GM12875 (cell line): ENCODE data around the gene CFL1.

Experiments used
- H3K4me3 ChIP-seq: one replicate; pipeline ENCODE4 v1.5.1; 2011; ENCODE audit warnings: low read depth, low read length, control low read depth
- TF ChIP-seq, protein P1 (sequence below): IDR thresholded peaks from 2 replicates; pipeline ENCODE4 v1.5.1; 2011; ENCODE audit warnings: low read depth, mild to moderate bottlenecking, control low read depth, inconsistent platforms, low read length, moderate library complexity, borderline replicate concordance; ENCODE audit not compliant: insufficient read depth

Gene CFL1

DNA sequence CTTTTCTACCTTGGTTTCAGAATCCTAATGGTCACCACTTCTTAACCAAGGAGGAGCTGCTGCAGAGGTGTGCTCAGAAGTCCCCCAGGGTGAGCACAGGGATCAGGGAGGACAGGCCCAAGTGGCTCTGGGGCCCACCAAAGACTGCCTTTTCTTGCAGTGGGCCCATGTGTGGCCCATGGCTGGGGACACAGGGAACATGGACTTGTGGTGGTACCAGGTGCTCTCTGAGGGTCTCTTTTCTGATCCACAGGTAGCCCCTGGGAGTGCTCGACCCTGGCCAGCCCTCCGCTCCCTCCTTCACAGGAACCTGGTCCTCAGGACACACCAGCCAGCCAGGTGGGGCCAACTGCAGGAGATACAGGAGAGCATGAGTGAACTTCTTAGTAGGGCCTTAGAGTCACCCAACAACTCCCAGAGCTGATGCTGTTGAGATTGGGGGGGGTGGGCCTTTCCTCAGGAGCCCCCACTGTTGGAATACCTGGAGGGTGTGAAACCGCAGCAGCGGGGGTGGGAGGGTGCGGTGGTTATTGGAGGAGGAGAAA lies 4.3 kb upstream of the CFL1 start:
- TF ChIP-seq, protein P1, sequence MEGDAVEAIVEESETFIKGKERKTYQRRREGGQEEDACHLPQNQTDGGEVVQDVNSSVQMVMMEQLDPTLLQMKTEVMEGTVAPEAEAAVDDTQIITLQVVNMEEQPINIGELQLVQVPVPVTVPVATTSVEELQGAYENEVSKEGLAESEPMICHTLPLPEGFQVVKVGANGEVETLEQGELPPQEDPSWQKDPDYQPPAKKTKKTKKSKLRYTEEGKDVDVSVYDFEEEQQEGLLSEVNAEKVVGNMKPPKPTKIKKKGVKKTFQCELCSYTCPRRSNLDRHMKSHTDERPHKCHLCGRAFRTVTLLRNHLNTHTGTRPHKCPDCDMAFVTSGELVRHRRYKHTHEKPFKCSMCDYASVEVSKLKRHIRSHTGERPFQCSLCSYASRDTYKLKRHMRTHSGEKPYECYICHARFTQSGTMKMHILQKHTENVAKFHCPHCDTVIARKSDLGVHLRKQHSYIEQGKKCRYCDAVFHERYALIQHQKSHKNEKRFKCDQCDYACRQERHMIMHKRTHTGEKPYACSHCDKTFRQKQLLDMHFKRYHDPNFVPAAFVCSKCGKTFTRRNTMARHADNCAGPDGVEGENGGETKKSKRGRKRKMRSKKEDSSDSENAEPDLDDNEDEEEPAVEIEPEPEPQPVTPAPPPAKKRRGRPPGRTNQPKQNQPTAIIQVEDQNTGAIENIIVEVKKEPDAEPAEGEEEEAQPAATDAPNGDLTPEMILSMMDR = no peak
- H3K4me3 ChIP-seq = no peak overlapping the region

DNA sequence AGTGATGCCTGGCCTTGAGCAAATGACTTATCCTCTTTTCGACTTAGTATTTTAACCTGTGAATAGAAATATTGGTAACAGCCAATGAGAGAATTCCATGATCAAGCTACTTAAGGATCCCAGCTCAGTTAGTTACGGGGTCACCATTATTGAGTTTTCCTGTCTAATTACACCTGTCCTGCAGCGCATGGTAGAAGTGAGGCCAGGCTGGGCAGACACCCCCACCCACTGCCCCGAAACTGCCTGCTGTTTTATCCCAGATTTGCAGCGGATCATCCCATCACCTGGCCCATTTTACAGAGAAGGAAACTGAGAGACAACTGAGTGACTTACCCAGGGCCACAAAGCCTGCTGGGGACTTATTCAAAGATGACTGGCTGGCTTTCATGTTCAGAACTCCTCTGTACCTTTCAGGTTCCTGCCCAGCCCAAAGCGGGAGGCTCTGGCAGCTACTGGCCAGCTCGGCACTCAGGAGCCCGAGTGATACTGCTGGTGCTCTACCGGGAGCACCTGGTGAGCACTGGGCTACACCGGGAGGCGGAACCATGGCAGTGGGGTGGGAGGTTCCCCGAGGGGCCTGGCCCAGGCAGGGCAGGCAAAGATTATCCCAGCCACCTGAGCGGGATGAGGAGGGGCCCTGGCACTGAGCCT lies 3.7 kb upstream of the CFL1 start:
- H3K4me3 ChIP-seq = peak overlapping the region; percentile 89
- TF ChIP-seq, protein P1 = no peak

DNA sequence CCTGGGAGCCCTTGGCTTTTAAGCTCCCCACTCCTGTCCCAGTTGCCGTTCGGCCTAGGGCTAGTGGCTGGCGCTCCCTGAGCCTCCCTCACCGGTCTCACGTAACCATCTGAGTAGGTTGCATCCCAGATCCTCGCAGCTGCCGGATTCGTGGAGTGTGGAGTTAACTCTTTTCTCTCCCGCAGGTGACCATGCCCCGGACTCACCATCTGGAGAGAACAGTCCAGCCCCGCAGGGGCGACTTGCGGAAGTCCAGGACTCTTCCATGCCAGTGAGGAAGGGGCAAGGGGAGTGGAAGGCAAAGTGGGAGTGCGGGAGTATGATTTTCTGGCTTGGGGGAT lies 3.2 kb upstream of the CFL1 start:
- H3K4me3 ChIP-seq = peak overlapping the region; percentile 89
- TF ChIP-seq, protein P1 = no peak

DNA sequence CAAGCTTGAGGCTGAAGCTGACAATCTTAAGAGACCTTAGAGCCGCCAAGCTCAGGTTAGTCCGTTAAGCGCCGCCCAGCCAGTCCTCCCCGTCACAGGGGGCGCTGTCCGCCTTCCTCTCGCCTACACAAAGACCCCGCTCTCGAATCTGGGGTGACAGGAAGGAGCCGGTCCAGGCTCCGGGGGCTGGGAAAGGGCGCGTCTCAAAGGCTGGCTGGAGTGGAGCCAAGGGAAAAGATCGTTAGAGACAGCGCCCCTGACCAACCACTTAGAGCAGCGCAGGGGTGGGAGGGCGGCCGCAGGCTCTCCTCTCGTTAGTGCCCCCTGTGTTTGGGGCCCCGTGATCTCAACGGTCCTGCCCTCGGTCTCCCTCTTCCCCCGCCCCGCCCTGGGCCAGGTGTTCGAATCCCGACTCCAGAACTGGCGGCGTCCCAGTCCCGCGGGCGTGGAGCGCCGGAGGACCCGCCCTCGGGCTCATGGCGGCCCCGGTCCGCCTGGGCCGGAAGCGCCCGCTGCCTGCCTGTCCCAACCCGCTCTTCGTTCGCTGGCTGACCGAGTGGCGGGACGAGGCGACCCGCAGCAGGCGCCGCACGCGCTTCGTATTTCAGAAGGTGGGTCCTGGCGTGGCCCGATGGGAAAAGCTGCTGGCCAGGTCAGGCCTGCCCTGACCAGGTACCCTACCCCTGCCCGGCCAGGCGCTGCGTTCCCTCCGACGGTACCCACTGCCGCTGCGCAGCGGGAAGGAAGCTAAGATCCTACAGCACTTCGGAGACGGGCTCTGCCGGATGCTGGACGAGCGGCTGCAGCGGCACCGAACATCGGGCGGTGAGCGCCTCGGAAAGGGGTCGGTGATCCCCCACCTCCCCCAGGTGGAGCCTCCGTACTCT lies 2.5 kb upstream of the CFL1 start, which contains the start of gene MUS81:
TSS of gene MUS81 (plus strand) at position 156 of the 887 bp plus-strand sequence. CDS start at position 477, 321 bp downstream.
- peak within 1 kb of the TSS; percentile 93 for H3K4me3 ChIP-seq
- TF ChIP-seq, protein P1 = peak; percentile 87

DNA sequence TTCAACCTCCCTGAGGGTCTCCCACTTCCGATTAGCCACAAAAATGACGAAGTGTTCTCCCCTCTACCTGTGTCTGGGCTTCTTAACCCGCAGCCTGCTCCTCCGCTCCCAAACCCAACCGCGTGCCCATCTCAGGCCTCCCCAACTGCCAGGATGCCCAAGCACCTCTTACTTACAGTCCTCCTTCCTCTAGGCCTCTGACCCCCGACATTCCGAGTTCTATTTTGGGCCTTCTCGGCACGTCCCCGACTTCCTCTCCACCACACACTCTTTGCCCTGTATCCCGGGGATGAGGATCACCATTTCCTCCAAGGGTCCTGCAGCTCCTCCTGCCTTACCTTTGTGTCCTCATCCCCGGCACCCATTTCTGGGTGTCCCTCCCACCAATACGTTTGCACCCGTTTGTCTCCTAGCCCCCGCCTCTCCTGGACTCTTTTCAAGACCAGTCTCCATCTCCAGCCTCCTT lies 1.9 kb upstream of the CFL1 start:
- H3K4me3 ChIP-seq = peak overlapping the region; percentile 89
- TF ChIP-seq, protein P1 = no peak

DNA sequence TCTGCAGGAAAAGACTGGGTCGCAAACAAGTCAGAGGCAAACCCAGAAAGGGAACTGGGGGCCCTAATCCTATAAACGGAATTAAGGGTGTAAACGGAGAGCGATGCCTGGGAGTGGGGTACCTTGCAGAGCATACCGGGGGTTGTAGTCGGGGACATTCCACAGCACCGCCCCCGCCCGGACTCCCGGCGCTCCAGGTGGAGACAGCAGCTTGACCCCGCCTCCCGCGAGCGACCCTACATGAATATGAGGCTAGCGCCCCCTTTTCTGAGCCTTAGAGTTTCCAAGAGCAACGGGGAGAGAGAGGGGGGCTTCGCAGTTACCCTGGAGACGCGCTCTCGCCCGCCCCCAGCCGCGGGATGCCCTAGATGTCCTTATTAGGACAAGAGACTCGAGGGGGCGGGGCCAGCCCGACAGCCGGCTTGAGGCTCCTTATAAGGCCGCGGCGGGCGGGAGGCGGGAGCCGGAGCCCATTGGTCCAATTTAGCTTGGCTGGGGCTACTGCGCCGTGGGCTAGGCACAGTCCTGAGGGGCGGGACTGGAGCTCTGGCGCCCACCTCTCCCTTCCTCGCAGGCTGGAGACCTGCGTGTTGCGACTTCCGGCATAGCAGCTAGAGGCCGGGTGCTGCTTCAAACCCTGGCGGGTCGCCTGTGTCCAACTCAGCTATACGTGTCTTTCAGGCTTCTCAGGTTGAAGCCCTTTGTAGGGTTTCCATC lies 1.3 kb upstream of the CFL1 start:
- TF ChIP-seq, protein P1 = no peak
- peak overlapping the region; percentile 93 for H3K4me3 ChIP-seq
